Kidney epithelial cell (primary cell): ENCODE measurements around the gene SYNC. TPM values are rescaled to one million over a fixed set of nuclear protein-coding genes. Genes with fewer than 3 reads are reported as not detected.

Source experiments
- total RNA-seq: library from RNA; depleted of rRNA; stranded (reverse); fragments of >200 nt; gene quantifications from 2 replicates; pipeline ENCODE4 v1.2.3, GENCODE V29; 2015

SYNC gene
- total RNA-seq, 1 donor from 2014 or later, result 3.8 TPM

Other genes starting within 250 kb of the SYNC start
- gene ZBTB8B, start 237.7 kb downstream of the SYNC start, total RNA-seq, result 0.07 and 0.13 TPM in 2 replicates
- 7.5 and 9.0 TPM in 2 replicates for gene ZBTB8A, start 163.3 kb downstream of the SYNC start, total RNA-seq
- 38.0 and 38.2 TPM in 2 replicates for gene ZBTB8OS, start 52.2 kb downstream of the SYNC start, total RNA-seq
- gene RBBP4, start 51.6 kb downstream of the SYNC start, total RNA-seq, result 216 and 245 TPM in 2 replicates
- 167 and 175 TPM in 2 replicates for gene YARS1, start 114.6 kb upstream of the SYNC start, total RNA-seq
- gene S100PBP, start 114.9 kb upstream of the SYNC start, total RNA-seq, result 11.2 and 12.7 TPM in 2 replicates
- gene FNDC5, start 168.1 kb upstream of the SYNC start, total RNA-seq, result 0.08 TPM in 1 of 2 replicates, not detected in the other
- not detected in 2 replicates for gene HPCA, start 183.7 kb upstream of the SYNC start, total RNA-seq
- 99.0 and 162 TPM in 2 replicates for gene TMEM54, start 198.6 kb upstream of the SYNC start, total RNA-seq